ENCODE results near the gene SPTBN4.
"Not testable (repeated sequence)": the region's sequence is repeated elsewhere in the genome, so short reads cannot be mapped to it uniquely, and the experiment has no call there.

The SPTBN4 gene

DNA sequence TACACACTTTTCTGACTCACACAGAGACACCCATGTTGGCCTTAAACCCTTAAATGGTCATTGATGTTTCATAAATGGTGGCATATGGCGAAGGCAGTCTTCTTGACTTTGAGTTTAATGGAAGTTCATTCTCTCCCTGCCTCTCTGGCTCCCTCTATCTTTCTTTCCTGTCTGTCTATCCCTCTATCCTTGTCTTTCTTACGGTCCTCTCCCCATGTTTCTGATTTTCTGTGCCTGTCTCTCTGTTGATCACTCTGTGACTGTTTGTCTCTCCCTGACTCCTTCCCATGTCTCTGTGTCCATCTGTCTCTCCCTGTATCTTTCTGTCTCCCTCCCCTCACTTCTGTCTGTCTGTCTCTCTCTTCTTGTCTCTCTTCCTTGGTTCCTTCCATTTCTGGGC is 66.7 kb downstream of the SPTBN4 start:
- DNase-seq: no peak

DNA sequence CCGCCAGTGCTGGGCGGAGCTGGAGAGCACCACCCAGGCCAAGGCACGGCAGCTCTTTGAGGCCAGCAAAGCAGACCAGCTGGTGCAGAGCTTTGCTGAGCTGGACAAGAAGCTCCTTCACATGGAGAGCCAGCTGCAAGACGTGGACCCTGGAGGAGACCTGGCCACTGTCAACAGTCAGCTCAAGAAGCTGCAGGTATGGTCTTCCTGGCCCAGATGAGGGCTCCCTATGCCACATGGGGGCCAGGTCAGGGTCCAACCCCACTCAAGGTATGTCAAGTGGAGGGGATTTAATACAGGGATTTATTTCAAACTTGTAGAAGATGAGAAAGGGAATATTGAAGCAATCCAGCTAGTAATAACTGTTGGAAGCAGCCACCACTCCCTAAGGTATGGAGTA is 67.3 kb downstream of the SPTBN4 start:
- DNase-seq: no peak

DNA sequence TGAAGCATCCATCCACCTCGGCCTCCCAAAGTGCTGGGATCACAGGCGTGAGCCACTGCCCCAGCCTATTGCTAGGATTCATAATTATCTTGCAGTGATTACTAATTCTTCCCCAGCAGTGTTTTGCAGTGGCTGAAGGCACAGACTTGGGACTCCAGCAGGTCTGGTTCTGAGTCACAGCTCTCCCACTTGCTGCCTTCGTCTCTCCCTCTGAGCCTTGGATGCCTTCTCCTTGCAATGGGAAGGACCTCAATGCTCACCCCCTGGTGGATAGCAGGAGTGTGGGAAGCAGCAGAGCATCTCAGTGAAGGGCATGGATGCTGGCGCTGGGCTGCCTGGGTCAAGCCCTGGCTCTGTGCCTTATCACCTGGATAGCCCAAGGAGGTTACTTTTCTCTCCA is 72.3 kb downstream of the SPTBN4 start:
- DNase-seq: no peak

DNA sequence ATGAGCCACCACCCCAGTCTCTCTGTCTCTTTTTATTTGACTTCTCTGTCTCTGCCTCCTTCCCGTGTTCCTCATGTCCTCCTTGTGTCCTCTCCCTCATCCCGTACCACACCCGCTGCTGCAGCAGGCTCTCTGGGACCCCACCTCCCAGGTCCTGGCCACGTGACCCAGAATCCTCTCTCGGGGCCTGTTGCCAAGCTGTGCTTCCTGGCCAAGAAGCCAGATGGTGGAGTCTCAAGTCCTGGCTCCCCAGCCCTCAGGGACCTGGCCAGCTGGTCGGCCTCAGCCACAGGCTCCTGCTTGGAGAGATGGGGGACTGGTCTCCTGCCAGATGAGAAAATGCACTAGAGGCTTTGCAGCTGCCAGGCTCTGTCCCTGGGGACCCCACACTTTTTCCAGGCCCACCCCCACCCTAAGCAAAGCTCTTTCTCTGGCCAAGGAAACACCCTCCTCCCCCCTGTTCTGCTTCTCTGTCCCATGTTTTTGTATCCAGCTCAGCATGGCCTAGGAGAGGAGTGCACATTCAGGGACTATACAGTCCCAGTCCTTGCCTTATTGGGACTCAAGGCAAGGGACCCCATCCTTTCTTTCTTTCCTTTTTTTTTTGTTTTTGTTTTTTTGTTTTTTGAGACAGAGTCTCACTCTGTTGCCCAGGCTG is 75.5 kb downstream of the SPTBN4 start:
- no peak for DNase-seq

DNA sequence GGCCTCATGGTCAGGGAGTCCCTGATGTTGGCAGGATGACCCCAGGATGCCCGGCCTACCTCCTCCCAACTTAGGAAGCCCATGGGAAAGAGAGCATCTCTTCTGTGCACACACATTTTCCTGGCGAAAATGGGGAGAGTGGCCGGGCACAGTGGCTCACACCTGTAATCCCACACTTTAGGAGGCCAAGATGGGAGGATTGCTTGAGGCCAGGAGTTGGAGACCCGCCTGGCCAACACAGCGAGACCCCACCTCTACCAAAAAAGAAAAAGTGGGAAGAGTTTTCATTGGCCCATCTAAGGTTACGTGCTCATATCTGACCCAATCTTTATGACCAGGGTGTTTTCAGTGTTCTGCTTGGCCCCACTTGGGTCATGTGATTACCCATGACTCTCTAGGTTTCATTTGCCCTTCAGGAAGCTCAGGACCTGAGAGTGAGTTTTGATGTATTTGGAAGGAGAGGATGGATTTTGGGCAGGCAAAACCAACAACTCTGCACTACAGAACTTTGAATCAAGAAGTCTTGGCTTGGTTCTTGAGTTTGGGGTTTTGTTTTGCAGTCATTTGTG is 76.3 kb downstream of the SPTBN4 start:
- no peak for DNase-seq

DNA sequence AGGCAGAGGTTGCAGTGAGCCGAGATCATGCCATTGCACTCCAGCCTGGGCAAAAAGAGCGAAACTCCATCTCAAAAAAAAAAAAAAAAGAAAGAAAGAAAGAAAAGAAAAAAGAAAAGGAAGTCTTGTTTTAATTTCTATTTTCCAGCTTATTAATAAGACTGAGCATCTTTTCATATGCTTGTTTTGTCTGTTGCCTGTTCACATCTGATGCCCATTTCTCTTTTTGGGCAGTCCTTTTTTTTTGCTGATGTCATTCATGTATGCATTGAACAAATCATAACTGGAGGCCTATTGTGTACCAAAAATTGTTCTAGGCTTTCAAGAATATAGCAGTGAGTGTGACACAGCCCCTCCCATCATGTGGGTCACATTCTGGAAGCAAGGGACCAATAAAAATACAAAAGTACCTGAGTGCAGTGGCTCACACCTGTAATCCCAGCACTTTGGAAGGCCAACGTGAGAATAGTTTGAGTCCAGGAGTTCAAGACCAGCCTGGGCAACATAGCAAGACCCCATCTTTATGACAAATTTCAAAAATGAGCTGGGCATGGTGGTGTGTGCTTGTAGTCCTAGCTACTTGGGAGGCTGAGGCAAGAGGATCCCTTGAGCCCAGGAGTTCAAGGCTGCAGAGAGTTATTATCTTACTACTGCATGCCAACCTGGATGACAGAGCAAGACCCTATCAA is 79.5 kb downstream of the SPTBN4 start:
- not testable (repeated sequence) for DNase-seq

DNA sequence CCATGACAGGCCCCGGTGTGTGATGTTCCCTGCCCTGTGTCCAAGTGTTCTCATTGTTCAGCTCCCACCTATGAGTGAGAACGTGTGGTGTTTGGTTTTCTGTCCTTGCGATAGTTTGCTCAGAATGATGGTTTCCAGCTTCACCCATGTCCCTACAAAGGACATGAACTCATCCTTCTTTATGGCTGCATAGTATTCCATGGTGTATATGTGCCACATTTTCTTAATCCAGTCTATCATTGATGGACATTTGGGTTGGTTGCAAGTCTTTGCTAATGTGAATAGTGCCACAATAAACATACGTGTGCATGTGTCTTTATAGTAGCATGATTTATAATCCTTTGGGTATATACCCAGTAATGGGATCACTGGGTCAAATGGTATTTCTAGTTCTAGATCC is 80.4 kb downstream of the SPTBN4 start:
- not testable (repeated sequence) for DNase-seq

DNA sequence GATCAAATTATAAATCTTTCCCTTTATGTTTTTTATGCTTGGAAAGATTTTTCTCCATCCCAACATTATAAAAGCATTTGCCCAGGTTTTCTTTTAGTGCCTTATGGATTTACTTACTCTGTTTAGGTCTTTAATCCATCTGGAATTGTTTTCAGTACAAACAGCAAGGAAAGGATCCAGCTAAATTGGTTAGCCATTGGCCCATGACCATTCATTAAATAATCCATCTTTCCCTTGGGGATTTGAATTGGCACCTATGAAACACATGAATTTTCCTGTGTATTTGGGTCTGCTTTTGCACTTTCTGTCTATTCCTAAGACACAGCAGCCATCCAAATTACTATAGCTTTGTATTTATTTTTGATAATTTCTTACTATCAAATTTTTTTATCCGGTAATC is 81.0 kb downstream of the SPTBN4 start:
- DNase-seq: no peak

DNA sequence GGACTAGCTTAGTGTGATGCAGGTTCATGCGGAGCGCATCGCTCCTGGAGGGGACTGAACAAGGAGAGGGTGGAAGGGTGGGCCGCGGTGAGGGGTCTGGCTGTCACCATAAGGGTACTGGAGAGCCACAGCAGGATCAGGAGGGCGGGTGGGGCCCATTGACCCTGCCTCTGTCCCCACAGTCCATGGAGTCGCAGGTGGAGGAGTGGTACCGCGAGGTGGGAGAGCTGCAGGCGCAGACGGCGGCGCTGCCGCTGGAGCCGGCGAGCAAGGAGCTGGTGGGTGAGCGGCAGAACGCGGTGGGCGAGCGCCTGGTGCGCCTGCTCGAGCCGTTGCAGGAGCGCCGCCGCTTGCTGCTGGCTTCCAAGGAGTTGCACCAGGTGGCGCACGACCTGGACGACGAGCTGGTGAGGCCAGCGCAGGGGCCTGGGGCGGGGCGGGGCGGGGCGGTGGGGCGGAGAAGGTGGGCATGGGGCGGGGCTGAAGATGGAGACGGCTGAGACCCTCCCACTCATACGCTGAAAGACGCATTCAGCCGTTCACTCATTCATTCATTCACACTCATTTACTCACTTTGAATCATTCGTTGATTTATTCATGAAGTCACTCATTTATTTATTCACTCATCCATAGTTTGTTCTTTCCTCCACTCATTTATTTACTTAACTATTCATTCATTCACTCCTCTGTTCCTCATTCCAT is 82.4 kb downstream of the SPTBN4 start:
- DNase-seq: peak; percentile 83

DNA sequence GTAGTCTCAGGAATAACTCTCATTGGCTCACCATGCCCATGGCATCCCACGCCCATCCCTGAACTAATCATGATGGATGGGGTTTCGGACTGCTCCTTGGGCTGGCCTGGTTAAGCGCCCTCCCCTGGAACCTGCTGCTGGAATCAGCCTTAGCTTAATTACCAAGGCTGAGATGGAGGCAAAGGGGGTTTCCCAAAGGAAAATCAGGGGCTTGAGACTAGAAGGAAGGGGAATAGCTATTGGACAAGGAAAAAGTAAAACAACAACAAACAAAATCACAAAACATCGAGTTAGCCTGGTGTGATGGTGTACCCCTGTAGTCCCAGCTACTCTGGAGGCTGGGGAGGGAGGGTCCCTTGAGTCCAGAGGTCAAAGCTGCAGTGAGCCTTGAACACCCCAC is 84.2 kb downstream of the SPTBN4 start:
- DNase-seq: no peak

DNA sequence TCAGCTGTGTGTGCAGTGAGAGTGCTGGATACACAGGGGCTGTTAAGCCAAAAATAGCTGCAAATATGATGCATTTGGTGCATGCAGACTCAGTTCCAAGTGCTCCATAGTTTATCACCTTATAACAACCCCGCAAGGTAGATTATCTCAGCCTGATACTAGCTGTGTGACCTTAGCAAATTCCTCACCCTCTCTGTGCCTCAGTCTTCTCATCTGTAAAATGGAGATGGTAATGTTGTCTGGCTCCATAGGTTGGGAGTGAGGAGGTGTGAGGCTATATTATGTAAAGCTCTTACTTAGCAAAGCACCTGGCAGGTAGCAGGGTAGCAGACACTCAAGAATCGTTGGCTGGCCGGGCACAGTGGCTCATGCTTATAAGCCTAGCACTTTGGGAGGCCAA is 86.0 kb downstream of the SPTBN4 start:
- no peak for DNase-seq

DNA sequence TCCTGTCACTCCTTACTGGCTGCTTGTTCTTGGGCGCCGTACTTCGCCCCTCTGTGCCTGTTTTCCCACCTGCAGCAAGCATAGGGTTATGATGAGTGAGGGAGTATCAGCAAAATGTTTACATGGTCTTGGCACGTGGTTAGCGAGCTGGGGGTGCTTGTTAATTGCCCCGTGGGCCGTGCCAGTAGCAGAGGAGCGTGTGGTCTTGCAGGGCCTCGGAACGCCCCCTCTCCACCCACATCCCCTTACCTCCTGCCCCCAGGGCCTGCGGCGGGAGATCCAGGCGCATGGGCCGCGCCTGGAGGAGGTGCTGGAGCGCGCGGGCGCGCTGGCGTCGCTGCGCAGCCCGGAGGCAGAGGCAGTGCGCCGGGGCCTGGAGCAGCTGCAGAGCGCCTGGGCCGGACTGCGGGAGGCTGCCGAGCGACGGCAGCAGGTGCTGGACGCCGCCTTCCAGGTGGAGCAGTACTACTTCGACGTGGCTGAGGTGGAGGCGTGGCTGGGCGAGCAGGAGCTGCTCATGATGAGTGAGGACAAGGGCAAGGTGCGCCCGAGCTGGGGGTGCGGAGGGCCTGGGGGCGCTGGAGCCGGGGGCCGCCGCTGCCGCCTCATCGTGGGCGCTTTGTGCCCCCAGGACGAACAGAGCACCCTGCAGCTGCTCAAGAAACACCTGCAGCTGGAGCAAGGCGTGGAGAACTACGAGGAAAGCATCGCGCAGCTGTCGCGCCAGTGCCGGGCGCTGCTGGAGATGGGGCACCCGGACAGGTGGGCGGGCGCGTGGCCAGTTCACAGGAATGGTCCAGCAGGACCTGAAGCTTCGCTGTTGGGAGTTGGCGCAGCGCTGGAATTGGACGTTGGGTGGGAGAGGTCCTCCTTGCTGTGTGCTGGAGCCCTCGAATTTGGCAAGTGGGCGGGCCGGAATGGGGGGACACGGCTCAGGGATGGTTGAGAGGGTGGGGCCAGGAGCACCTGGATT is 87.4 kb downstream of the SPTBN4 start:
- DNase-seq: no peak

DNA sequence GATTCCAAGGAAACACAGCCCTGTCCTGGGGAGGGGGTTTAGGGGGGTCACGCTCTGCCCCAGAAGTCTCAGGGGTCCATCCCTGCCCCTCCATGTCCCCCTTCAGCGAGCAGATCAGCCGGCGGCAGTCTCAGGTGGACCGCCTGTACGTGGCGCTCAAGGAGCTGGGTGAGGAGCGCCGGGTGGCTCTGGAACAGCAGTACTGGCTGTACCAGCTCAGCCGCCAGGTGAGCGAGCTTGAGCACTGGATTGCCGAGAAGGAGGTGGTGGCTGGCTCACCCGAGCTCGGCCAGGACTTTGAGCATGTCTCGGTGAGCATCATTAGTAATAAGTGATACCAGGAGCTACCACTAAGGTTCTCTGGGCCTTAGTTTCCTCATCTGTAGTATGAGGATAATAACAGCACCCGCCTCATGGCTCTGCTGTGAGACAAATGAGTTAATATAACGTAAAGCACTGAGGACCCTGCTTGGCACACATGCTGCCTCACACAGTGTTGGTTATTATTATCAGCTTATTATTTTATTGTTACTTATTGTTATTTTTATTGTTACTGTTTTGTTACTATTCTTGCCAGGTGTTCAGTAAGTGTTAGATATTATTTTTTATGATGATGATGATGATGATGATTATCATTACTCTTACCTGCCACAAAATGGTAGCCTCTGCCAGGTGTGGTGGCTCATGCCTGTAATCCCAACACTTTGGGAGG is 89.3 kb downstream of the SPTBN4 start:
- DNase-seq: no peak

DNA sequence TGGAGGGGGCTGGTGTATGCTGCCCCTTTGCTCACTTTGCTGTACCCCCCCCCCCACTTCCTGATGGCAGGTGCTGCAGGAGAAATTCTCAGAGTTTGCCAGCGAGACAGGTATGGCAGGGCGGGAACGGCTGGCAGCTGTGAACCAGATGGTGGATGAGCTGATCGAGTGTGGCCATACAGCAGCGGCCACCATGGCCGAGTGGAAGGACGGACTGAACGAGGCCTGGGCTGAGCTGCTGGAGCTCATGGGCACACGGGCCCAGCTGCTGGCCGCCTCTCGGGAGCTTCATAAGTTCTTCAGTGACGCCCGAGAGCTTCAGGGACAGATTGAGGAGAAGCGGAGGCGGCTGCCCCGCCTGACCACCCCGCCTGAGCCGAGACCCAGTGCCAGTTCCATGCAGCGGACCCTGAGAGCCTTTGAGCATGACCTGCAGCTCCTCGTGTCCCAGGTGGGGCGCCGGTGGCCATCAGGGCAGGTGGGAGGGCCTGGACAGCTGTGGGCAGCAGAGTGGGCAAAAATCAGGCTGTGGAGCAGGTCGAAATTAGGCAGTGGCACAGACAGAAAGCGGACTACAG is 90.2 kb downstream of the SPTBN4 start:
- no peak for DNase-seq

DNA sequence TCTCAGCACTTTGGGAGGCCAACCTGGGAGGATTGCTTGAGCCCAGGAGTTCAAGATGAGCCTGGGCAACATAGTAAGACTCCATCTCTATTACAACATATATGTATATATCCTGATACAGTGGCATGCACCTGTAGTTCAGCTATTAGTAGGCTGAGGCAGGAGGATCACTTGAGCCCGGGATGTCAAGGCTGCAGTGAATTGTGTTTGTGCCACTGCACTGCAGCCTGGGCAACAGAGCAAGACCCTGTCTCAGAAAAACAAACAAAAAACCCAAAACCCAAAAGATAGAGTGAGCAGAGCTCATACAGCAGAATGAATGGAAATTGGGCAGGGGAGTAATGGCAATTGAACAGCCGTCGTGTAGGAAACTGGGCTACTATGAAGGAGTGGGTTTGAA is 92.6 kb downstream of the SPTBN4 start:
- no peak for DNase-seq

DNA sequence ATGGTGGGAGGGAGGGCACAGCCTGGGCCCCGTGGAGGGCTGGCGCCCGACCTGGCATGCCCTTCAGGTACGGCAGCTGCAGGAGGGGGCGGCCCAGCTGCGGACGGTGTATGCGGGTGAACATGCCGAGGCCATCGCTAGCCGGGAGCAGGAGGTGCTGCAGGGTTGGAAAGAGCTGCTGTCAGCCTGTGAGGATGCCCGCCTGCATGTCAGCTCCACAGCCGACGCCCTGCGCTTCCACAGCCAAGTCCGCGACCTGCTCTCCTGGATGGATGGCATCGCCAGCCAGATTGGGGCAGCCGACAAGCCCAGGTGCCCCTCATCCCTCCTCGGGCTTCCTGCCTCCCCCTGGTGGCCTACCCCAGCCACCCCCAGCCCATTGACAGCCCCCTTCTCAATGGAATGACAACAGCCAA is 93.3 kb downstream of the SPTBN4 start:
- DNase-seq: no peak

DNA sequence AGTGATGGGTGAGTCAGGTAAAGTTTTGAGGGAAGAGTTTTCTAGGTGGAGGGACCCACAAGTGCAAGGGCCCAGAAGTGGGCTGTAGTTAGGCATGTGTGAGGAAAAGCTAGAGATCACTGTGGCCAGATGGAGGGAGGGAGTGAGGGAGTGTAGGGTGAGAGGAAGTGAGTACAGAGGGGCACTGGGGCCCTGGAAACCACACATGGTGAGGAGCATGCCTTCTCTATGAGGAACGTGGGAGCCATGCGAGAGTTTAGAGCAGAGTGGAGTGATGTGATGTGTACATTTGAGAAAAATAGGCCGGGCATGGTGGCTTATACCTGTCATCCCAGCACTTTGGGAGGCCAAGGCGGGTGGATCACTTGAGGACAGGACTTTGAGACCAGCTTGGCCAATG is 95.1 kb downstream of the SPTBN4 start:
- DNase-seq: no peak

DNA sequence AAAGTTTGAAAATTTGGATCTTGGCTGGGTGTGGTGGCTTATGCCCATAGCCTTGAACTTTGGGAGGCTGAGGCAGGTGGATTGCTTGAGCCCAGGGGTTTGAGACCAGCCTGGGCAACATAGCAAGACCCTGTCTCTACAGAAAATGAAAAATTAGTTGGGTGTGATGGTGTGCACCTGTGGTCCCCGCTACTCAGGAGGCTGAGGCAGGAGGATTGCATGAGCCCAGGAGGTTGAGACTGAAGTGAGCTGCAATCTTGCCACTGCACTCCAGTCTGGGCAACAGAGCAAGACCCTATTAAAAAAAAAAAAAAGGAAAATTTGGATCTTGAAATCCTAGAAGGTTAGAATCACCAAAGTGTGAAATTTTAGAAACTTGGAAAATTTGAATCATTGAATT is 97.7 kb downstream of the SPTBN4 start:
- DNase-seq: not testable (repeated sequence)

DNA sequence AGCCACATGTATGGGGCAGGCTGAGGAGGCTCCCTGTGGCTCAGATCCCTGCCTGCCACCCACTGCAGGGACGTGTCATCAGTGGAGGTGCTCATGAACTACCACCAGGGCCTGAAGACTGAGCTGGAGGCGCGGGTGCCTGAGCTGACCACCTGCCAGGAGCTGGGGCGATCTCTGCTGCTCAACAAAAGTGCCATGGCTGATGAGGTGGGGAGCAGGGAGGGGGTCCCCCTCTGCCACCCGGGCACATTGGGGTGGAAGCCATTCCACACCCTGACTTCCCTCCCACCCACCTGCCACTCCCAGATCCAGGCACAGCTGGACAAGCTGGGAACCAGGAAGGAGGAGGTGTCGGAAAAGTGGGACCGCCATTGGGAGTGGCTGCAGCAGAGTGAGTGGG is 98.6 kb downstream of the SPTBN4 start:
- DNase-seq: no peak

DNA sequence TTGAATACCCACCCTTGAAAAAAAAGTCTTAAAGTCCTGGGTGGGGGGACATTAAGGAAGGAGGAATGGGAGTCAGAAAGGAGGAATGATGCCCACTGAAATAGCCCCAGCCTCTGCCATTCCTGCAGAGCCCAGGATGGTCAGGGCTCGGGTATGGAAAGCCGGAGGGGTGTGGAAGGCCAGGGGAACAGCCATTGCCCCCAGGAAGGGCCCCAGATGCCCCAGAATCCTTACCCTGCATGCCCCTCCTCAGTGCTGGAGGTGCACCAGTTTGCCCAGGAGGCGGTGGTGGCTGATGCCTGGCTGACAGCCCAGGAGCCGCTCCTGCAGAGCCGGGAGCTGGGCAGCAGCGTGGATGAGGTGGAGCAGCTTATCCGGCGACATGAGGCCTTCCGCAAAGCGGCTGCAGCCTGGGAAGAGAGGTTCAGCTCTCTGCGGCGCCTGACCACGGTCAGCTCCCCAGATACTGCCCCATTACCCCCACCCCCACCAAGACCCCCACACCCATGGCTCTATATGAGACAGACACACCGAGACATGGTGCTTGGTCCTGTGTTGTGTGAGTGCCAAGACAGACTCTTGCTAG is 99.2 kb downstream of the SPTBN4 start:
- DNase-seq: no peak

DNA sequence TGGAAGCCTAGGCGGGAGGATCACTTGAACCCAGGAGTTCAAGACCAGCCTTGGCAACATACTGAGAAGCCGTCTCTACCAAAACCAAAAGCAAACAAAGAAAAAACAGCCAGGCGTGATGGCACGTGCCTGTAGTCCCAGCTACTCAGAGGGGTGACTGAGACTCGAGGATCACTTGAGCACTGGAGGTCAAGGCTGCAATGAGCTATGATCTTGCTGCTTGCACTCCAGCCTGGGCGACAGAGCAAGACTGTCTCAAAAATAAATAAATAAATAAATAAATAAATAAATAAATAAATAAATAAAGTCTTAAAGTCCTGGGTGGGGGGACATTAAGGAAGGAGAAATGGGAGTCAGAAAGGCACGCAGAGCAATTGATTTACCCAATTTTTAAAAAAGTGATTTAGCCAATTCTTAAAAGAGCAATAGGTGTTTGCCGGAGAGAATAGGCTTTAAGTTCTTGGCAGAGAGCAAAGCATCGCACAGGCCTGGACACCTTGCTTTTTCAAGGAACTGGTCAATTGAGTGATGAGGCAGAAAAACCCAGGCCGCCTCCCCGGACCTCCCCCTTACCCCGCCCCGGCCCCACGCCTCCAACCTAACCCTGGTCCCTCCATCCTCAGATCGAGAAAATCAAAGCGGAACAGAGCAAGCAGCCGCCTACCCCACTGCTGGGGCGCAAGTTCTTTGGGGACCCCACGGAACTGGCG is 100.4 kb downstream of the SPTBN4 start:
- DNase-seq: no peak
